Peyer's patch (tissue), 4 donors: Measurements from ENCODE around the gene CDK1.

ENCODE experiments used
- CTCF ChIP-seq, 6 experiments: fragments of 450-650 bp in 4 of 6; fragments of 200-600 bp in 2 of 6; sonication (generic) in 1 of 6; IDR thresholded peaks; one replicate each; pipeline ENCODE4 v1.5.1; 2017 to 2019; ENCODE audit warnings: antibody characterized with exemption in 6 of 6, mild to moderate bottlenecking in 3 of 6, moderate library complexity in 1 of 6
- POLR2A ChIP-seq, 2 donors: fragments of 450-650 bp; IDR thresholded peaks; one replicate each; pipeline ENCODE4 v1.5.1; 2017; ENCODE audit warnings: antibody characterized with exemption in 2 of 2, mild to moderate bottlenecking in 2 of 2, moderate library complexity in 2 of 2

GRCh38 chr10:60803865-60804264 lies 25.6 kb downstream of the CDK1 start:
- TF ChIP-seq CTCF (IDR thresholded peaks at IDR 0.05) (no peak), POLR2A (IDR thresholded peaks at IDR 0.05) (no peak)
